GM18867 (cell line): ENCODE results near the gene SLC22A12.

ENCODE experiments used
- ATAC-seq: cut with Tn5 transposase; IDR thresholded peaks from one replicate; pipeline ENCODE4 v1.9.1; 2021; ENCODE audit warnings: mild to moderate bottlenecking, moderate library complexity; ENCODE audit not compliant: unreplicated experiment

Gene SLC22A12

DNA sequence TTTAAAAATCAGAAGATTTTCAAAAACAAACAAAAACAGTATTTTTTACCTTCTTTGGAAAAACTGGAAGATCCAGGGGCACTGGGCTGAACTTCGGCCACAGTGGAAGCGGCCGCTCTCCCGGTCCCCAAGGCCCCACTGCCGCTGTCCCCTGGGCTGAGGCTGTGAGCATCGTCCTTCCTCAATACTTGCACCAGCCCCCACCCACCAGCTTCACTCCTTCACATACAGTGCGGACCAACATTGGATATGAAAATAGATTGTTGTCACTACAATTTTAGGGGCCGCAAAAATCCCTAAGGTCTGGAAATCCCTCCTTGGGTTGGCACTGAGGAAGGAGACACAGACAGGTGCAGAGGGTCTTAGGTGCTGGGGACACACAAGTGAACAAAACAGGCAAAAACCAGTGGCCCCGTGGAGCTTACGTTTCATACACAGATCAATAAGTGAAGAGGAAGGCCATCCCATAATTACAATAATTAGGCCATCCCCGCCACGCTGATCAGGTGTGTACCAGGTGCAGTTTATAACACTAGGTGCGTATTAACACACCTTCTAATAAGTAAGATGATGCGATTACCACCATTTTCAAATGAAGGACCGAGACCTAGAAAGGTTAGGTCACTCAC is 28.2 kb upstream of the SLC22A12 start:
- no peak for ATAC-seq

DNA sequence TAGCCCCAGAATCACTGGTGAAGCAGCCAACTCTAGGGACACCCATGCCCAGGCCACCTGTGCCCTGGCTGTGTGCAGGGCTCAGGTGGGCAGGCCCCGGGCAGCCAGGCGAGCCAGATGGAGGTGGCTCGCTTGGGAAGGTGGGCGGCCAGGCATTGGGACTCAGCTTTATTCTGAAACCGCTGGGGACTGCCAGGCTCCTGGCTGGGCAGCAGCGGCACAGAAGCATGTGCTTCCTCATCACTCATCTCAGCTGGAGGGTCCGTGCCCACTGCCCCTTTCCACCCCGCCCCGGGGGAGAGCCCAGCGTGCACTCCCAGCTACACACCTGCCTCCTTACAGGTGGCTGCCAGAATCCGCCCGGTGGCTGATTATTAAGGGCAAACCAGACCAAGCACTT is 27.1 kb upstream of the SLC22A12 start:
- ATAC-seq, result no peak

DNA sequence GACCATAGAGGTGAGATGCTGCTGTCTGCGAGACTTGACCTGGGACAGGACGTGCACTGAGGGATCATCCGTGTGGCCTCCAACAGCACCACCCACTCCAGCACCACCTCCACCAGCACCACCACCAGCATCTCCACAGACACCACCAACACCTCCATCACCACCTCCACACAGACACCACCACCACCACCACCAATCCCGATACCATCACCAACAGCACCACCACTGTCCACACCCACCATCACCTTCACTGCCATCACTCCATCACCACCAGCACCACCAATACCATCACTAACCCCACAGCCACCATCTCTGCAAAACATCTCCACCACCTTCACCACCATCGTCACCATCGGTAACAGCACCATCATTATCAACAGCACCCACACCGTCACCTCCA is 26.6 kb upstream of the SLC22A12 start:
- ATAC-seq, result no peak

DNA sequence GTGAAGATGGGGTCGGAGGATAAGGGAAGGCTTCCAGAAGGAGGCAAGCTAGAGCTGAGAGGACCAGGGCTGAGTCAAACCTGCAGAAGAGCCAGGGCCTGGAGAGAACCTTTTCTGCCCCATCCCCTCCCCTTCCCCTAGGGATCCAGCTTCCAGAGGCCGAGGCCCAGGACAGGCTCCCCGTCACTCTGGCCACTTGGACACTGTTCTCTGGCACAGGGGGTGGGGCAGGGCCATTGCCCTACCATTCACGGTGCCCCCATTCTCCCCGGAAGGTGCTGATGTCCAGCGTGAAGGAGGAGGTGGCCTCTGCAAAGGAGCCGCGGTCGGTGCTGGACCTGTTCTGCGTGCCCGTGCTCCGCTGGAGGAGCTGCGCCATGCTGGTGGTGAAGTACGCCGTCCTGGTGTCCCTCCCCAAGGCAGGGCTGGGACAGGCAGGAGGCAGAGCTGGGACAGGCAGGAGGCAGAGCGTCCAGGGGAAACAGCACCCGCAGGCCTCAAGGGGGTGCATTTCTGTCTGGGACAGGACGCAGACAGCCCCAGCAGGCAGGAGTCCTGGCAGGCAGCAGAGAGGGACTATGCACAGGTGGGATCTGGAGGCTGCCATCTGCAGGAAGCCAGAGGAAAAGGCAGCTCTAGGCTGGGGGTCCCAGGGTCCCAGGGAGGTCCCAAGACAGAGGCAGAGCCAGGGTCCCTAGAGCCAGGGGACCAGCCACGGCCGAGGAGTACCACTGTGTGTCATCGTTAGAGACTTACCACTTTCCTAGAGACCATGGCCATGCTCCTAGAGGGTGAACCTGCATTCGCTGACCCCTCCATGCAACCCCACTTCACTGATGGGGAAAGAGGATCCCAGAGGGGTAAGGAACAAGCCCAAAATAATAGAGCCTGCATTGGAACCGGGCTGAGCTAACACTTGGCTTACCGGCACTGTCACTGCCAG is 25.8 kb upstream of the SLC22A12 start:
- no peak for ATAC-seq

DNA sequence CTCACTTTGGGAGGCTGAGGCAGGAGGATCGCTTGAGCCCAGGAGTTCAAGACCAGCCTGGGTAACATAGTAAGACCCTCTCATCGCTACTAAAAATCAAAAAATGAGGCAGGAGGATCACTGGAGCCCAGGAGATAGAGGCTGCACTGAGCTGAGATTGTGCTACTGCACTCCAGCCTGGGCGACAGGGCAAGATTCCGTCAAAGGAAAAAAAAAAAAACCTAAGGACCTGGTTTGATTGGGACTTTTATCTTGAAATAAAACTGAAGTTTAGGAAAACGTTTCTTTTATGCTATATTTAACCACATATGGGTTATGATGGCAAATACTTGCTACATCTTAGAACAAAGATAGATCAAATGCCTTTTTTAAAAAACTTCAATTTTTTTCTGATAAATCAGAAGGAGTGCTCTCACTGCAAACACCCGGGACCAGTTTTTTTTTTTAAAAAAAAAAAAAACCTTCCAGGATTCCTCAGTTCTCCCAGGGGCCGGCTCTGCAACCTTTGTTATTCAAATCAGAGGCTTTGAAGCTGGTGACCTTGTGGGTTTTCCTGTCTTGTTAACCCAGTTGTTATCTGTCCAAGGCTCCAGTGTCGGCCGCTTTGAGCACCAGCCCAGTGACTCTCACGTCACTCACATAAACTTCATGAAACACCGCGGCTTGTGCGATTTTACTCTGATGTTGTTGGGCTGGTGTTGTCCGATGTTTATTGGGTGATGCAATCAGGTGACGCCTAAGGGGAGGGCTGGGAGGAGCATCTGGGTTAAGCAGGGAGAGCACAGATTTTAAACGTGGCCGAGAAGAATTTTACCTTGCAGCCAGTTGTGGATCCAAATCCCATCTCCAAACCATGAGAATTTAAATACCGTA is 24.7 kb upstream of the SLC22A12 start:
- ATAC-seq, result no peak

DNA sequence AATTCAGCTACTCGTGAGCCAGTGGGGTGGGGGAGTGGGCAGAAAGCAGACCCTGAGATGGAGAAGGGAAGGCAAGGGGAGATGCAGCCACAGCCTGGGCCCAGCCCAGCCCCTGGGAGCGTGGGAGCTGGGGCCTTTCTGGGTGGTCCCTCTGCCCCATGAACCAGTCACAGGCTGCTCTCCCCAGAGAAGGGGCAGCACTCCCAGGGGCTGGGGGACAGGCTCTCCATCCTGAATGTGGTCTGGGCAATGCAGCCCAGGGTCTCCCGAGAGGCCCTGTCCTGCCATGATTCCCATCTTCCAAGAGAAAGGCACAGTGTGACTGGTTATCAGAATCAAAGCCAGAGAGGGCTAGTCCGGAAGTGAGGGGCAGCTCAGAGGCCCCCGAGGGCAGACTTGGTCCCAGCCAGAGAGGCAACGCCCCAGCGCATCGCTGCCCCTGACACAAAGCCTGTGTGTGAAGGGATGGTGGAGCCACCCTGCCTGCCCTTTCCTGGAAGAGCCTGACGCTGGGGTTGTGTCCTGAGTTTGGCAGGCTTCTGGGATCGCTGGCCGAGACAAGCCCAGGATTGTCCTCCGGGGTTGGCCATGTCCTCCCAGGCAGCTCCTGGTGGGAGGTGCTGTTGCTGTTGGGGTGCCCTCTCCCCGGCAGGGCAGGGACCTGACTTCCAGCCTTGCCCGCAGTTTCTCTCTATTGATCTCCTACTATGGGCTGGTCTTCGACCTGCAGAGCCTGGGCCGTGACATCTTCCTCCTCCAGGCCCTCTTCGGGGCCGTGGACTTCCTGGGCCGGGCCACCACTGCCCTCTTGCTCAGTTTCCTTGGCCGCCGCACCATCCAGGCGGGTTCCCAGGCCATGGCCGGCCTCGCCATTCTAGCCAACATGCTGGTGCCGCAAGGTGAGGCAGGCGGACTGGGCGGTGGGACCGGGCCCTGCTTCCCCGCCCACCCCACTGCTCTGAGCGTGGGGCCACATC is 23.8 kb upstream of the SLC22A12 start:
- no peak for ATAC-seq

DNA sequence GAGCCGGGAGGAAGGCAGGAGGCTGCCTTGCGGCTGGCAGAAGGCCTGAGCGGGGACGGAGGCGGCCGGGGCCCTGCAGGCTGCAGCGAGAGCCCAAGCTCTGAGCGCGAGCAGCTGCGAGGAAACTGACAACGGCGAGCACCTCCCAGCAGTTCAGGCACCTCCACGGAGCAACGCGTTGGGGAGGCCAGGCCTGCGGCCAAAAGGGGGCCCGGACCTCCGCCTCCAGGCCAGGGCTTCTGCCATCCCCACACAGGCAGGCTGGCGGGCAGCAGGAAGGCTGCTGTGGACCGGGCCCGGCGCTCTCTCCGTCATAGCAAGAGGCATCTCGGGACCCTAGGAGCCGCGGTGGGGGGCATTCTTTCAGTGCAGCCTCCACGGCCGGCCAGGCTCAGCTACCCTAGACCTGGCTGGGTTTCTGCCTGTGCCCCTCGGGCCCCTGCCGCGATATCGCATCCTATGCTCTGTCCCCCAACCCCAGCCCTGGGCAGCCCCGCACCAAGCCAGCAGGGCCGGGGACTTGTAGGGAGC is 22.9 kb upstream of the SLC22A12 start:
- ATAC-seq, result no peak

DNA sequence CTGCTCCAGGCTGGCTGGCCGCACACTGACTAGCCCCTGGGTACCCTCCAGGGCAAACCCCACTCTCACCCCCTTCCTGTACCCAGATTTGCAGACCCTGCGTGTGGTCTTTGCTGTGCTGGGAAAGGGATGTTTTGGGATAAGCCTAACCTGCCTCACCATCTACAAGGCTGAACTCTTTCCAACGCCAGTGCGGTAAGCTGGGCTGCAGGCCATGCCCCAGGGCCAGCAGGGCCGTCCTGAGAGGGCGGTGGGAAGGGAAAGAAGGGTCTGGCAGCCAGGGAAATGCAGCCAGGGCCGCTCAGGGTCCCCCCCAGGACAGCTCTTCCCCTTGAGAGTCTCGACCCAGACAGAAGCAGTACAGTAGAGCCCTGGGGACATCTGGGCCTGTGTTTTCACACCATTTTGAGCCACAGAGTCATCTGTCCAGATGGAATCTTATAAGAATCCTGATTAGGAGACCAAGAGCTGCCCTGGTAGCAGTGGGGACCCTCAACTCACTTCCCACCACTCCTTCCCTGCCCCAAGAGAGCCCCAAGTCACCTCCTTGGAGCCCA is 22.4 kb upstream of the SLC22A12 start:
- ATAC-seq, result no peak

DNA sequence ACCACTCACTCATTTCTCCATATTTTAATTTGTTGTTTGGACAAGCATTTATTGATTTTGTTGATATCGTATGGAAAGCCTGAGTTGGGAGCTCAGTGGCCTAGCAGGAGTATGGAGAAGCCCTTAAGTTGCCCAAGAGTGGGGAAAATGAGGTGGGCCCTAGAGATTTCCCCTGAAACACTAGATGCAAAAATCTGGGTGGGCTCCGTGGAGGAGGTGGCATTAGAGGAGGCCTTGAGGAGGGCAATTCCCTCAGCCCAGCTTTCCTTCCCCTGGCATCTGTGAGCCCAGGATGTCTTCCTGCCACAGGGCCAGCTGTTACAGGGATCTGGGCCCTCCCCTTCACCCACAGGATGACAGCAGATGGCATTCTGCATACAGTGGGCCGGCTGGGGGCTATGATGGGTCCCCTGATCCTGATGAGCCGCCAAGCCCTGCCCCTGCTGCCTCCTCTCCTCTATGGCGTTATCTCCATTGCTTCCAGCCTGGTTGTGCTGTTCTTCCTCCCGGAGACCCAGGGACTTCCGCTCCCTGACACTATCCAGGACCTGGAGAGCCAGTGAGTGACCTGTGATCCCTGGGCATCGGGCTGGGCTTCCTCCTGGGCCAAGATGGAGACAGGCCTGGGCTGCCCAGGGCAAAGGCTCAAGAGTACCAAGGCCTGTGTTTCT is 21.6 kb upstream of the SLC22A12 start:
- no peak for ATAC-seq

DNA sequence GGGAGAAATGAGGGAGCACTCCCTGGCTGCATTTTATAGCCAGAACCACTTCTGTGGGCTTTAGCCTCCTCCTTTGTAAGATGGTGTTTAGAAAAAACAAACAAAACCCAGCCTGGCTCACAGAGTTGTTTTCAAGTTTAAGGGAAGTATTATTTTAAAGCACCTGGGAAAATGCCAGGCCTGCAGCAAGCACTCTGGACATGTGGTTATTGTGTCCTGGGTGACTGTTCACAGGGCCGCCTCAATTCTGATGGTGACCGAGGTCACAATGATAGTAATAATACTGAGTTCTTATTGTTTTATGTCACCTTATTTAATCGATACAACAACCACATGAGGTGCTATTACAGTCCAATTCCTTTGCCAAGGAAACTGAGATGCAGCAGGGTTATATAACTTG is 20.7 kb upstream of the SLC22A12 start:
- ATAC-seq, result no peak

DNA sequence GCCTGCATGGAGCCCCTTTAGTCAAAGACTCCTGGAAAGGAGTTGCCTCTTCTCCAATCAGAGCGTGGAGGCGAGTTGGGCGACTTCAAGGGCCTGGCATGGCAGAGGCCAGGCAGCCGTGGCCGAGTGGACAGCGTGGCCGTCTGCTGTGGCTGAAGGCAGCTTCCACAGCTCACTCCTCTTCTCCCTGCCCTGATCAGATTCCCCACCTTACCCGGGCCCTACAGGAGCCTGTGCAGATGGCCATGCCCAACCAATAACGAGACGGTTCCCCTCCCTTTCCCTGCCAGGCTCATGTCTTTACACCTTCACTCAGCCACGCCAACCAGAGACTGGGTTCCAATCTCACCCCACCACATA is 20.0 kb upstream of the SLC22A12 start:
- ATAC-seq, result no peak

DNA sequence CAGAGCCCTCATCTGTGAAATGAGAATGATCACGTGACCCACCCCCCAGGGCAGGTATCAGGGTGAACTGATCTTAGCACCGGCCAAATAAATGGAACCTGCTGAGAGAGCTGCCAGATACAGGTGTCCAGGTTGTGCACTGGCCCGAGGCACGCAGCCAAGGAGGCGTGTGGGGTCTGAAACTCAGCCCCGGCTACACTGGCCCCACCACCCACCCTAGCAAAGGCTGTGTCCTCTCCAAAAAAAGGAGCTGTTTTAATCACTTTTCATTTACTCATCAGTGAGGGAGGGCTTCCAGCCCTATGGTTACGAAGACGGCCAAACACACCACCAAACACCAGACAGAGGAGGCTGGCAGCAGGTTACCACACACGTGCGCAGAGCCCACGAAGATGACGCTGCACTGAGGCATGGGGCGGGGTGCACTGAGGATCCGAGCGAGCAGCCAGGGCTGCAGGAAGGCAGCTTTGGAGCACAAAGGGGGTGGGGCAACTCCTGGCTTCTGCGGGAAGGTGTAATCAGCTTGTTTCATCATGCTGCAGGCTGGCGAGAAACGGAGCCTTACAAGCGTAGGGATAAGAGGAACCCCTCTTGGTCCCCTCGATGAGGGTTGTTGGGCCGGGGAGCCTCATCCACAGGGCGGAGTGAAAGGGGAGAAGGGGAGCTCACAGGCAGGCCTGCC is 19.5 kb upstream of the SLC22A12 start:
- ATAC-seq, result no peak

DNA sequence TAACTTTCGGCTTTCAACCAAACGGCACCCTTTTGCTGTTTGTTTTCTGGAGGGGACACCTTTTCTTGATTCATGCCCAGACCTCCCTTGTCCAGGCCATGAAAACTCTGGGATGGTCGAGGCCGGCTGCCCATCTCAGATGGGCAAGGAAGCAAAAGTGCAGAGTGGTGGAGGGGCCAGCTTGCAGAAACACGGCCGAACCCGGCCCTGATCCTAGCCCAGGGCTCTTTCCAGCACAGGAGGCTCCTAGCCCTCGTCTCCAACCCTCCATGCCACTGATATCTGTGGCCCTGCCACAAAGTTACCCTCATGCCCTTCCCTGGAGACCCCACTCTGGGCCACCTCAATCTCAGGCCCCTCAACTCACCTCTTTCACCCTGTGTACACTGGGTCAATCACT is 18.9 kb upstream of the SLC22A12 start:
- ATAC-seq, result no peak

DNA sequence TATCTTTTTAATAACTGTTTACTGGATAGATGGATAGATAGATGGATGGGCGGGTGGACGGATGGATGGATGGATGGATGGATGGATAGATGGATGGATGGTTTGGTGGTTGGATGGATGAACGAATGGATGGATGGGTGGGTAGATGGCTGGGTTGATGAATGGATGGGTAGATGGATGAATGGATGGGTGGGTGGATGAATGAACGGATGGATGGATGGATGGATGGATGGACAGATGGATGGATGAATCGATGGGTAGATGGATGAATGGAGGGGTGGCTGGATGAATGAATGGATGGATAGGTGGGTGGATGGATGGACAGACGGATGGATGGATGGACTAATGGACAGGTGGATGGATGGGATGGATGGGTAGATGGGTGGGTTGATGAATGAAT is 13.8 kb upstream of the SLC22A12 start:
- ATAC-seq, result no peak

DNA sequence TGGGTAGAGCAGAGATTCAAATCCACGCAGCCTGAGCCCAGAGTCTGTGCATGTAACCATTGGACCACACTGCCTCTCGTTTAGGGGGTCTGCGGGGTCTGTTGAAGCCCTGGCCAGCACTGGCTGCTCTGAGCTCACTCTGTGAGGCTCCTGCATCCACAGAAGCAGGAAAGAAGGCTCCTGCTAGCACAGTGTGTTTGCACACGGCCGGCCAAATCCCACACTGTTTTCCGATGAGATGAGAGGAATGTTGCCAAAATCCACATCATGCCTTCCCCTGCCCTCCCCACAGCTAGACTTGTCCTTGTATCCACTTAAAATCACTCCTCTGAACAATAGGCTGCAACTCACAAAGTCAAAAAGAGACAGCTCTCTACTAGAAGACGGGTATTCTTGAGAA is 10.6 kb upstream of the SLC22A12 start:
- no peak for ATAC-seq

DNA sequence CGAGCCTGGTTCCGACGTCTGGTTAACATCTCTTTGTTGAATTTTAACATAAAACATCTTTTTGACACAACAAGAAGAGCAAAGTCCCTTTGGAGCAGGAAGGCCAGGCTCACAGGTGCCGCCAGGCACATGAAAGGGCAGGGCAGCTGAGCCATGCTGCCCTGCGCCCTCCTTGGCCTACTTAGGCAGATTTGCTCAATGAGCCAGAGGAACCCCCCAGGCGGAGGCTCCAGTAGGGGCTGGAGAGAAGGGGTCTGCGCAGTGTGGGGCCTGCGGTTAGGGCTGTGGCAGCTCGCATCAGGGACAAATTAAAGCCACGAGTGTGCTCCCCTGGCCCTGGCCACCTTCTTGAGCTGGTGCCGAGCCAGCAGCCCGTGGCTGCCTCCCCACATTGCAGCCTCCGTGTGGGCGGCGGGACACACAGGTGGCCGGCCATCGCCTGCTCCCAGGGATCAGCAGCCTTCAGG is 9.9 kb upstream of the SLC22A12 start:
- no peak for ATAC-seq

DNA sequence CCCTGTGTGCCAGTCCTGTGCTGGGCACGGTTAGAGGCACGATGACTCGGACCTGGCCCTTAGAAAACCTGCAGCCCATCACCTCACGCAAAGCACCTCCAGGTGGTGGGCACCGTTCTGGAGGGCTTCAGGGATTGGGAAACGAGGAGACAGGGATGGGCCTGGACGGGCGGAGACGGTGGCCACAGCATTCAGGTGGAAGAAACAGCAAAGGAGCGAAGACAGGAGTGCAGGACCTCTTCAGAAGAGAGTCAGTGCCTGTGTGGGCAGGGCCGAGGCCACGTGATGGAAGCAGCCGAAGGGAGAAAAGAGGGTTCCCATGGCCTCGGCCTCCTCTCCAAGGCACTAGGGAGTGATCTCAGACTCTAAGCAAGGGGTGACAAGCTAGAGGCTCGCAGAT is 8.1 kb upstream of the SLC22A12 start:
- no peak for ATAC-seq
